ENCODE data around the gene KCNT2.
"Not testable (repeated sequence)": the region's sequence is repeated elsewhere in the genome, so short reads cannot be mapped to it uniquely, and the experiment has no call there.

GRCh38 chr1:196263086-196263485 lies 345.2 kb downstream of the KCNT2 start:
- TF ChIP-seq, protein P1, sequence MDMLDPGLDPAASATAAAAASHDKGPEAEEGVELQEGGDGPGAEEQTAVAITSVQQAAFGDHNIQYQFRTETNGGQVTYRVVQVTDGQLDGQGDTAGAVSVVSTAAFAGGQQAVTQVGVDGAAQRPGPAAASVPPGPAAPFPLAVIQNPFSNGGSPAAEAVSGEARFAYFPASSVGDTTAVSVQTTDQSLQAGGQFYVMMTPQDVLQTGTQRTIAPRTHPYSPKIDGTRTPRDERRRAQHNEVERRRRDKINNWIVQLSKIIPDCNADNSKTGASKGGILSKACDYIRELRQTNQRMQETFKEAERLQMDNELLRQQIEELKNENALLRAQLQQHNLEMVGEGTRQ (IDR thresholded peaks at IDR 0.05) = not testable (repeated sequence)
- TF ChIP-seq MYC (IDR thresholded peaks at IDR 0.05; ENCODE audit: borderline replicate concordance, low read length); CTCF (IDR thresholded peaks at IDR 0.05); SREBF2 (IDR thresholded peaks at IDR 0.05); FOSB (CRISPR knock-in tag; IDR thresholded peaks at IDR 0.05); RCOR1 (IDR thresholded peaks at IDR 0.05; ENCODE audit: low read depth, low read length): not testable (repeated sequence)

All from A549 (cell line).